Esophagus muscularis mucosa (tissue), 4 donors: ENCODE measurements around the gene LPAR2.

ENCODE experiments used
- EP300 ChIP-seq: sonication (generic); formaldehyde crosslinking; IDR thresholded peaks from one replicate; pipeline ENCODE4 v1.6.1; 2017; ENCODE audit warnings: antibody characterized with exemption
- POLR2A ChIP-seq: fragments of 450-650 bp; IDR thresholded peaks from one replicate; pipeline ENCODE4 v1.6.1; 2017; ENCODE audit warnings: antibody characterized with exemption, moderate library complexity, mild to moderate bottlenecking, low read depth
- POLR2AphosphoS5 ChIP-seq, 2 donors: sonication (generic); formaldehyde crosslinking; IDR thresholded peaks; one replicate each; pipeline ENCODE4 v1.6.1; 2017; ENCODE audit warnings: antibody characterized with exemption in 2 of 2
- TF ChIP-seq, protein P1 (sequence below), 3 experiments: fragments of 200-600 bp in 2 of 3; fragments of 450-650 bp in 1 of 3; sonication (generic) in 2 of 3; IDR thresholded peaks; one replicate each; pipeline ENCODE4 v1.5.1; 2017 to 2019; ENCODE audit warnings: antibody characterized with exemption in 3 of 3, mild to moderate bottlenecking in 2 of 3, moderate library complexity in 1 of 3

DNA sequence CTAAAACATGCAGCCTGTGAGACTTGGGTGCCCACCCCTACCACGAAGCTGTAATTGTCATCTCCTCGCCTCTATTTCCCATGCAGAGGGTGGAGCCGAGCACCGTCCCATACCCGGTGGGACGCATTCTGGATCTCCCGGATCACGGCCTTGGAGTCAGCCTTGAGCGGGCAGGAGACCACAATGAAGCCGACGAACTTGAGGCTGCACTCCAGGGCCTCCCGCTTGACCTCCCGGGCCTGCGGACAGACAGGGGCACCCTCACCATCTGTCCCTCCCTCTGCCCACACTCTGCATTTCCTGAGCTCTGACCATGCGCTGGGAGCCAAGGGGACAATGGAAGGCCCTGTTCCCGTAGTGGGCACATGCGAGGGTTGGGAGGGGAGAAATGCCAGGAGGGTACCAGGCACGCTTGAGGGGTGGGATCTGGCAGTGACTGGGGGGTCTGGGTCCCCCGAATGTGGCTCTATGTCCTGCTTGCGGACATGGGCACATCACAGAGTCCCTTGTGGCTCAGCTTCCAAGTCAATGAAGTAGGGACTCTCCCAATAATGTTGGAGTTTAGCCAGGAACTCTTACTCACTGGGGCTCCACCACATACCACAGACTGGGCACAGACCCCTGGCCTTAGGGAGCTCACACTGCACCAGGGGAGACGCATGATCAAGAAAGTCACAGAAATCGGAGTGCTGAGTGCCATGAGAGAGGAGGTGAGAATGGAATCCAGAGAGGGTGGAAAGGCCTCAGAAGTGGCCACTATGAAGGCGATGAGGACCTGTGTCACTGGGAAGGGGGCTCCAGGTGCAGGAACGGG, 24.7 kb upstream of the LPAR2 start:
- TF ChIP-seq, protein P1, sequence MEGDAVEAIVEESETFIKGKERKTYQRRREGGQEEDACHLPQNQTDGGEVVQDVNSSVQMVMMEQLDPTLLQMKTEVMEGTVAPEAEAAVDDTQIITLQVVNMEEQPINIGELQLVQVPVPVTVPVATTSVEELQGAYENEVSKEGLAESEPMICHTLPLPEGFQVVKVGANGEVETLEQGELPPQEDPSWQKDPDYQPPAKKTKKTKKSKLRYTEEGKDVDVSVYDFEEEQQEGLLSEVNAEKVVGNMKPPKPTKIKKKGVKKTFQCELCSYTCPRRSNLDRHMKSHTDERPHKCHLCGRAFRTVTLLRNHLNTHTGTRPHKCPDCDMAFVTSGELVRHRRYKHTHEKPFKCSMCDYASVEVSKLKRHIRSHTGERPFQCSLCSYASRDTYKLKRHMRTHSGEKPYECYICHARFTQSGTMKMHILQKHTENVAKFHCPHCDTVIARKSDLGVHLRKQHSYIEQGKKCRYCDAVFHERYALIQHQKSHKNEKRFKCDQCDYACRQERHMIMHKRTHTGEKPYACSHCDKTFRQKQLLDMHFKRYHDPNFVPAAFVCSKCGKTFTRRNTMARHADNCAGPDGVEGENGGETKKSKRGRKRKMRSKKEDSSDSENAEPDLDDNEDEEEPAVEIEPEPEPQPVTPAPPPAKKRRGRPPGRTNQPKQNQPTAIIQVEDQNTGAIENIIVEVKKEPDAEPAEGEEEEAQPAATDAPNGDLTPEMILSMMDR (IDR thresholded peaks at IDR 0.05) = no peak
- TF ChIP-seq POLR2A = no peak
- no peak for TF ChIP-seq EP300
- TF ChIP-seq POLR2AphosphoS5 (IDR thresholded peaks at IDR 0.05) = no peak
